Endodermal cell (in vitro differentiated cells): Measurements from ENCODE around the gene GNG10. TPM values are rescaled to one million over a fixed set of nuclear protein-coding genes. Genes with fewer than 3 reads are reported as not detected.

Experiments used
- DNase-seq: peaks from one replicate; pipeline ENCODE4 v3.0.0-alpha.2; 2017
- H3K27ac ChIP-seq: 2 replicates; pipeline ENCODE4 v1.5.1; 2013; ENCODE audit warnings: mild to moderate bottlenecking, low read depth, low read length, moderate library complexity
- H3K27me3 ChIP-seq: 2 replicates; pipeline ENCODE4 v1.6.1; 2013; ENCODE audit warnings: mild to moderate bottlenecking, low read length, moderate library complexity; ENCODE audit not compliant: insufficient read depth, control insufficient read depth, poor library complexity, severe bottlenecking
- H3K36me3 ChIP-seq: 2 replicates; pipeline ENCODE4 v1.7.0; 2013; ENCODE audit warnings: mild to moderate bottlenecking, low read length, moderate library complexity; ENCODE audit not compliant: control insufficient read depth, insufficient read depth
- H3K4me1 ChIP-seq: one replicate; pipeline ENCODE4 v1.7.0; 2013; ENCODE audit warnings: low read length; ENCODE audit not compliant: control insufficient read depth, insufficient read depth
- H3K4me3 ChIP-seq: 2 replicates; pipeline ENCODE4 v1.5.1; 2013; ENCODE audit warnings: mild to moderate bottlenecking, low read length, moderate library complexity
- H3K9ac ChIP-seq: 2 replicates; pipeline ENCODE4 v1.6.1; 2013; ENCODE audit warnings: mild to moderate bottlenecking, low read length, moderate library complexity; ENCODE audit not compliant: poor library complexity, severe bottlenecking; ENCODE audit errors: extremely low read depth
- H3K9me3 ChIP-seq: 2 replicates; pipeline ENCODE4 v1.6.1; 2013; ENCODE audit warnings: mild to moderate bottlenecking, low read length, moderate library complexity; ENCODE audit not compliant: control insufficient read depth
- H3K27ac Mint-ChIP-seq: 2 replicates; pipeline ENCODE4 v1.8.0; 2020; ENCODE audit warnings: mixed read lengths
- H3K27me3 Mint-ChIP-seq: 2 replicates; pipeline ENCODE4 v1.8.0; 2021; ENCODE audit warnings: mild to moderate bottlenecking, mixed read lengths; ENCODE audit not compliant: insufficient read depth
- H3K36me3 Mint-ChIP-seq: 2 replicates; pipeline ENCODE4 v1.8.0; 2020; ENCODE audit warnings: low read depth, mixed read lengths
- H3K4me1 Mint-ChIP-seq: 2 replicates; pipeline ENCODE4 v1.8.0; 2020; ENCODE audit warnings: mixed read lengths
- H3K4me3 Mint-ChIP-seq: 2 replicates; pipeline ENCODE4 v1.8.0; 2020; ENCODE audit warnings: mild to moderate bottlenecking, moderate library complexity, mixed read lengths
- H3K9me3 Mint-ChIP-seq: 2 replicates; pipeline ENCODE4 v1.8.0; 2020; ENCODE audit warnings: mild to moderate bottlenecking, mixed read lengths
- WGBS, 2 experiments: methylation state at CpG; one replicate each; pipeline versions ENCODE4 v1.1.5 to v1.1.7; 2013; ENCODE audit warnings: missing lambda C conversion rate in 2 of 2, mixed read lengths in 1 of 2; ENCODE audit not compliant: insufficient coverage in 1 of 2, insufficient read length in 1 of 2; 5-methylcytosine and 5-hydroxymethylcytosine counted together
- total RNA-seq, 2 donors: library from RNA; stranded (reverse); fragmentation: NEBNext Ultra II Directional in 1 of 2; extraction: Animal tissue kit (Norgen Biotek cat#: 25700) in 1 of 2; gene quantifications; 2 replicates in 1 of 2; 3 replicates in 1 of 2; pipeline ENCODE4 v1.2.1, GENCODE V29; 2021
- TF ChIP-seq, protein P1 (sequence below): fragments of 200-600 bp; sonication (generic); conservative IDR thresholded peaks from 2 replicates; pipeline ENCODE4 v1.5.0; 2021; ENCODE audit warnings: antibody characterized with exemption, mild to moderate bottlenecking

The GNG10 gene
- total RNA-seq, 2 donors from 2014 or later: 27.7 to 39.7 TPM

GRCh38 chr9:111679199-111679598 is 17.8 kb downstream of the GNG10 start:
- peaks cover 21% of the 10 kb centered on the region for H3K9me3 ChIP-seq
- H3K4me1 ChIP-seq: no peaks in the 10 kb centered on the region
- Mint-ChIP-seq H3K4me3 (no peak overlapping the region), H3K27me3 (no peaks in the 10 kb centered on the region), H3K9me3 (peaks cover 13% of the 10 kb centered on the region), H3K36me3 (peaks cover 19% of the 10 kb centered on the region), H3K4me1 (no peaks in the 10 kb centered on the region), H3K27ac (no peak overlapping the region)
- H3K4me3 ChIP-seq: no peak overlapping the region
- TF ChIP-seq, protein P1, sequence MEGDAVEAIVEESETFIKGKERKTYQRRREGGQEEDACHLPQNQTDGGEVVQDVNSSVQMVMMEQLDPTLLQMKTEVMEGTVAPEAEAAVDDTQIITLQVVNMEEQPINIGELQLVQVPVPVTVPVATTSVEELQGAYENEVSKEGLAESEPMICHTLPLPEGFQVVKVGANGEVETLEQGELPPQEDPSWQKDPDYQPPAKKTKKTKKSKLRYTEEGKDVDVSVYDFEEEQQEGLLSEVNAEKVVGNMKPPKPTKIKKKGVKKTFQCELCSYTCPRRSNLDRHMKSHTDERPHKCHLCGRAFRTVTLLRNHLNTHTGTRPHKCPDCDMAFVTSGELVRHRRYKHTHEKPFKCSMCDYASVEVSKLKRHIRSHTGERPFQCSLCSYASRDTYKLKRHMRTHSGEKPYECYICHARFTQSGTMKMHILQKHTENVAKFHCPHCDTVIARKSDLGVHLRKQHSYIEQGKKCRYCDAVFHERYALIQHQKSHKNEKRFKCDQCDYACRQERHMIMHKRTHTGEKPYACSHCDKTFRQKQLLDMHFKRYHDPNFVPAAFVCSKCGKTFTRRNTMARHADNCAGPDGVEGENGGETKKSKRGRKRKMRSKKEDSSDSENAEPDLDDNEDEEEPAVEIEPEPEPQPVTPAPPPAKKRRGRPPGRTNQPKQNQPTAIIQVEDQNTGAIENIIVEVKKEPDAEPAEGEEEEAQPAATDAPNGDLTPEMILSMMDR: no peak
- H3K27me3 ChIP-seq: no peaks in the 10 kb centered on the region
- DNase-seq: no peak
- peaks cover 47% of the 10 kb centered on the region for H3K36me3 ChIP-seq
- WGBS, 2 experiments: 90 to 95% methylated on average over 4 to 6 of the region's 6 CpGs
- H3K9ac ChIP-seq: no peak overlapping the region
- H3K27ac ChIP-seq: no peak overlapping the region

GRCh38 chr9:111683392-111683791 is 22.0 kb downstream of the GNG10 start:
- H3K4me1 ChIP-seq: no peaks in the 10 kb centered on the region
- Mint-ChIP-seq H3K27ac (no peak overlapping the region), H3K4me1 (no peaks in the 10 kb centered on the region), H3K36me3 (peaks cover 12% of the 10 kb centered on the region), H3K4me3 (no peak overlapping the region), H3K9me3 (peaks cover 13% of the 10 kb centered on the region), H3K27me3 (no peaks in the 10 kb centered on the region)
- H3K9me3 ChIP-seq: peaks cover 21% of the 10 kb centered on the region
- TF ChIP-seq, protein P1: no peak
- no peak overlapping the region for H3K4me3 ChIP-seq
- no peak overlapping the region for H3K27ac ChIP-seq
- no peak for DNase-seq
- peaks cover 28% of the 10 kb centered on the region for H3K36me3 ChIP-seq
- 93 to 100% methylated on average over 1 of the region's 1 CpG for WGBS, 2 experiments
- no peak overlapping the region for H3K9ac ChIP-seq
- H3K27me3 ChIP-seq: no peaks in the 10 kb centered on the region

DNA sequence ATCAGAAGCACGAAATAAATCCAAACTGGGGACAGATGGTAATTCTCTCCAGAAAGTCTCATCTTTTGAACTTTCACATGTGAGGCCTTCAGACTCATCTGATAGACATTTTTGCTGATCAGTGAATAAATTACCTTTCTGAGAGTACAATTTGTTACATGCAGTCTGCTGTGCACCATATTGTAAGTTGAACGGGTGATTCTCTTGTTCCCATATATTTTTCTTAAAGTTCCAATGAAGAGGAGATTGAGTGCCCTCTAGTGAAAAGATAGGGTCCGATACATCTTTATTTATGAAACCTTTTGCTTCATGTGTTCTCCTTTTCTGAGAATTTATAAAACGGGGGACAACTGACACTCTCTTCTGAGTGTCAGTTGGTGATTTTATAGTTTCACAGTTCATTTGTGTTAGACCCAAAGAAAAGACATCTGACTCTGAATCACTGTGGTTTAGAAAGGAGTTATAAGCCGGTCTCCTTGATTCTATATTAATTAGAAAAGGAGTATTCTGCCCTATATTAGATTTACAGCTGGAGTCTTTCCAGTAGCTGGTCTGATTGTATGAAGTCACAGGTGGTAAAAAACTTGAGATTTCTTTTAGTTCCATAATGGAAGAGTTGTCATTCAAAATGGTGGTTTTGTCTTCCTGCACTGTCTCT is 30.4 kb downstream of the GNG10 start:
- no peaks in the 10 kb centered on the region for H3K4me1 Mint-ChIP-seq
- H3K27ac ChIP-seq: no peak overlapping the region
- TF ChIP-seq, protein P1: peak; percentile 62
- WGBS, 2 experiments: 62 to 71% methylated on average over 5 of the region's 5 CpGs
- H3K36me3 ChIP-seq: peaks cover 7% of the 10 kb centered on the region
- no peaks in the 10 kb centered on the region for H3K4me1 ChIP-seq
- no peak overlapping the region for H3K4me3 ChIP-seq
- H3K27ac Mint-ChIP-seq: no peak overlapping the region
- DNase-seq: no peak
- no peaks in the 10 kb centered on the region for H3K9me3 ChIP-seq
- H3K9ac ChIP-seq: no peak overlapping the region
- no peaks in the 10 kb centered on the region for H3K9me3 Mint-ChIP-seq
- no peaks in the 10 kb centered on the region for H3K36me3 Mint-ChIP-seq
- no peaks in the 10 kb centered on the region for H3K27me3 ChIP-seq
- H3K4me3 Mint-ChIP-seq: no peak overlapping the region
- no peaks in the 10 kb centered on the region for H3K27me3 Mint-ChIP-seq
